Prostate gland (tissue), 2 donors: Measurements from ENCODE around the gene ELK1.

Source experiments
- POLR2A ChIP-seq: fragments of 450-650 bp; IDR thresholded peaks from one replicate; pipeline ENCODE4 v1.6.1; 2016; ENCODE audit warnings: antibody characterized with exemption, mild to moderate bottlenecking
- TF ChIP-seq, protein P1 (sequence below), 4 experiments: fragments of 200-600 bp in 2 of 4; fragments of 450-650 bp in 2 of 4; sonication (generic) in 2 of 4; IDR thresholded peaks; 1 replicate in 3 of 4; 2 replicates in 1 of 4; pipeline ENCODE4 v1.5.1; 2016 to 2019; ENCODE audit warnings: antibody characterized with exemption in 4 of 4, mild to moderate bottlenecking in 2 of 4, moderate library complexity in 2 of 4

GRCh38 chrX:47610511-47610910, 39.9 kb downstream of the ELK1 start:
- TF ChIP-seq, protein P1, sequence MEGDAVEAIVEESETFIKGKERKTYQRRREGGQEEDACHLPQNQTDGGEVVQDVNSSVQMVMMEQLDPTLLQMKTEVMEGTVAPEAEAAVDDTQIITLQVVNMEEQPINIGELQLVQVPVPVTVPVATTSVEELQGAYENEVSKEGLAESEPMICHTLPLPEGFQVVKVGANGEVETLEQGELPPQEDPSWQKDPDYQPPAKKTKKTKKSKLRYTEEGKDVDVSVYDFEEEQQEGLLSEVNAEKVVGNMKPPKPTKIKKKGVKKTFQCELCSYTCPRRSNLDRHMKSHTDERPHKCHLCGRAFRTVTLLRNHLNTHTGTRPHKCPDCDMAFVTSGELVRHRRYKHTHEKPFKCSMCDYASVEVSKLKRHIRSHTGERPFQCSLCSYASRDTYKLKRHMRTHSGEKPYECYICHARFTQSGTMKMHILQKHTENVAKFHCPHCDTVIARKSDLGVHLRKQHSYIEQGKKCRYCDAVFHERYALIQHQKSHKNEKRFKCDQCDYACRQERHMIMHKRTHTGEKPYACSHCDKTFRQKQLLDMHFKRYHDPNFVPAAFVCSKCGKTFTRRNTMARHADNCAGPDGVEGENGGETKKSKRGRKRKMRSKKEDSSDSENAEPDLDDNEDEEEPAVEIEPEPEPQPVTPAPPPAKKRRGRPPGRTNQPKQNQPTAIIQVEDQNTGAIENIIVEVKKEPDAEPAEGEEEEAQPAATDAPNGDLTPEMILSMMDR (IDR thresholded peaks at IDR 0.05): no peak
- TF ChIP-seq POLR2A: no peak
